ENCODE data around the gene SRSF12. TPM values are rescaled to one million over a fixed set of nuclear protein-coding genes. Genes with fewer than 3 reads are reported as not detected.

Gene SRSF12
- total and polyA plus RNA-seq, 9 of the 15 experiments (the other 6 are each of a cell fraction or from before 2014, with no cell fraction given) = not detected

GRCh38 chr6:89080281-89081128 lies 37.4 kb downstream of the SRSF12 start, which contains the start of gene PNRC1 (continued):
- TF ChIP-seq E2F5 (CRISPR knock-in tag; IDR thresholded peaks at IDR 0.05) (no peak), TSHZ1 (CRISPR knock-in tag; IDR thresholded peaks at IDR 0.05) (no peak), IRF1 (CRISPR knock-in tag; IDR thresholded peaks at IDR 0.05; ENCODE audit: borderline replicate concordance) (no peak), SIN3A (IDR thresholded peaks at IDR 0.05; ENCODE audit: borderline replicate concordance in 2 of 2, control insufficient read depth in 1 of 2, low read depth in 2 of 2, low read length in 2 of 2) (peak in 1 of 2 experiments; percentile 55; a peak in 2 of 4 replicates), ATF7 (IDR thresholded peaks at IDR 0.05) (peak; percentile 66), EZH2 (IDR thresholded peaks at IDR 0.05; ENCODE audit: borderline replicate concordance, low read depth, low read length) (no peak), TBP (optimal IDR thresholded peaks at IDR 0.05; ENCODE audit: low read depth, low read length) (peak; percentile 91), HMGXB4 (CRISPR knock-in tag; IDR thresholded peaks at IDR 0.05) (no peak), SETDB1 (IDR thresholded peaks at IDR 0.05; ENCODE audit: low read length) (no peak), TAF7 (tag; IDR thresholded peaks at IDR 0.05) (peak; percentile 88), ZC3H4 (CRISPR knock-in tag; IDR thresholded peaks at IDR 0.05; ENCODE audit: borderline replicate concordance) (no peak), NFIX (CRISPR knock-in tag; IDR thresholded peaks at IDR 0.05; ENCODE audit: low read depth) (no peak), TARDBP (IDR thresholded peaks at IDR 0.05) (no peak), EGR1 (conservative IDR thresholded peaks at IDR 0.05) (peak; percentile 92), MLLT1 (IDR thresholded peaks at IDR 0.05) (peak in 1 of 2 experiments; percentile 79; a peak in 2 of 4 replicates), ZNF507 (tag; conservative IDR thresholded peaks at IDR 0.05) (no peak), ZNF644 (tag; IDR thresholded peaks at IDR 0.05; ENCODE audit: low read depth) (no peak), ZFP36 (IDR thresholded peaks at IDR 0.05; ENCODE audit: low read depth, low read length, partially characterized antibody) (peak; percentile 26), CCNT2 (IDR thresholded peaks at IDR 0.05; ENCODE audit: borderline replicate concordance, extremely low read depth, insufficient read length, low read depth, low read length) (peak; percentile 73)

Data from K562 (cell line).